ENCODE measurements around the gene AKAP3.

AKAP3 gene

GRCh38 chr12:4591180-4591687 lies 57.6 kb downstream of the AKAP3 start:
- no peak for DNase-seq

DNA sequence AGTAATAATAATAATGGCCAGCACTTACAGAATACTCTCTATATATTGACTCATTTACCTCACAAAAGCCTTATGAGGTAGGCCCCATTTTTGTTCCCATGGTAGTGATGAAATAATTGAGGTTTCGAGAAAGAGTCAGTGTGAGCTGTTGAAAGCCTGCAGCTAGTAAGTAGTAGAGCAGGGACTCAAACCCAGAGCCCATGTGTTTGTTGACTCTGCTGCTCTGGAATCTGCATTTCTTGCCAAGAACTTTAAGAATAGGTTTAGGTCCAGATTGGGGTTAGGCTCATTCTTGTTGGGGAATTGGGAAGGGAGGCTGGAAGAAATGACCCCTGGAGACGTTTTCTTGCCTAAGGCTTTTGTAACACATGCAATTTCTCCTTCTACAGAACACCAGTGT lies 58.9 kb downstream of the AKAP3 start:
- no peak for DNase-seq

- DNase-seq: no peak
These were observed 59.9 kb downstream of the AKAP3 start for GRCh38 chr12:4588916-4589315.

DNA sequence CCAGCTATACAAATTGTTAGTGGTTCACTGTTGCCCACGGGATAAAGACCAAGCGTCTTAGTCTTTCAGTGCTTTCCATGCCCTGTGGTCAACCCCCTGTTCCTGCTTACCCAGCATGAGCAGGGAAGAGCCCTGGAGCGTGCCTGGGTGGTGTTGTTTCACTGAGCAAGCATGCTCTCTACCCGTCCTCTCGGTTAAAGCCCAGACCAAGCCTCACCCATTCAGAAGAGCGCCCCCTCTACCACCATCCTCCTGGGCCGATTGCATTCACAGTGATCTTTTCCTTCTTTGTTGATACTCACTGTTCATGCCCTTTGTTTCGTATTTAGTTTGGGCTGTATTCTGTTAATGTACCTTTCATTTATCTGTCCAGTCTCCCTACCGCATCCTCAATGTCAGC lies 61.7 kb downstream of the AKAP3 start:
- DNase-seq: no peak

- no peak for DNase-seq
These were observed 62.4 kb downstream of the AKAP3 start for GRCh38 chr12:4586500-4586899.

DNA sequence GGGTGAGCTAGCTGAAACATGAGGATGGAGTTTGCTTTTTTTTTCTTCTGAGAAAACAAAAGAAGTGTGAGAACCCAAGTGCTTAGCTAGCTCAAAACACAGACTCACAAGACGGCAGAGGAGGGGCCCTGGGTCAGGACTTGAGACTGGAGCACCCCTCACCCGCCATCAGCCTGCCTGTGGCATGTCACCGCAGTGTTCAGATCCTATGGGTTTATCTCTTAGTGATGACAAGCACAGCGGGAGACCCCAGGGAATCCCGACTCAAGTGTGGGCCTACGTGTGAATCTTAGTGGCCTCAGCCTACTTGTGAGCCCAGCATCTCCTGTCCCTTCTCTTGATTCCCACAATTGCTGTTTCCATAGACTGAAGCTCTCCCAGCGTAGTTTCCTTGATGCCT lies 64.0 kb downstream of the AKAP3 start:
- no peak for DNase-seq

- no peak for DNase-seq
These were observed 64.6 kb downstream of the AKAP3 start for GRCh38 chr12:4584281-4584680.

- DNase-seq: no peak
These were observed 68.6 kb downstream of the AKAP3 start for GRCh38 chr12:4580281-4580688.

GRCh38 chr12:4579305-4580102 lies 69.3 kb downstream of the AKAP3 start:
- peak; percentile 14 for DNase-seq

DNA sequence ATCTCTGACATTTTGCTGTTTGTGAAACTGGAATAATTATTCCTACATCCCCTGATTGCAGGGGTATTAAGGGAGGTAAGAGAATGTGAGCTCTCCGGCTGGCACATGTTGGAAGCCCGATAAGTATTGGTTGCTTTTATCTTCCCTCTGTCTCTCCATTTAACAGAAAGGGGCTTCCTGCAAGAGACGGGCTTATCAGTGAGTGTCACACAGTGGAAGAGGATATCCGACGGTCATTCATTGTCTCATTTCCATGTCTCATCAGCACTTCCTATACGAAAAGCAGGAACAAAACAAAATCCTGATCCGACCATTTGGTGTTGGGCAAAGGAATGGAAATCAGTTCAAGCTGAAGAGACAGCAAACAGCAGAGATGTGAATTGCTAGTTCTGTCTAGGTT lies 76.2 kb downstream of the AKAP3 start:
- no peak for DNase-seq

GRCh38 chr12:4569261-4569660 lies 79.6 kb downstream of the AKAP3 start:
- no peak for DNase-seq

- no peak for DNase-seq
These were observed 81.6 kb downstream of the AKAP3 start for GRCh38 chr12:4567073-4567881.

- no peak for DNase-seq
These were observed 82.4 kb downstream of the AKAP3 start for GRCh38 chr12:4566474-4566873.

All from activated CD4-positive, alpha-beta T cell treated with anti-CD3 and anti-CD28 coated beads, Interleukin-10, Interleukin-2, amounts not matched to agents 100 ng/mL and 50 ng/mL, durations not matched to agents 16 hours and 8 hours (primary cell).